Epithelial cell of umbilical artery (primary cell): Measurements from ENCODE around the gene SLC26A2. TPM values are rescaled to one million over a fixed set of nuclear protein-coding genes. Genes with fewer than 3 reads are reported as not detected.

Source experiments
- total RNA-seq: library from RNA; depleted of rRNA; stranded (reverse); fragments of >200 nt; gene quantifications from 2 replicates; pipeline ENCODE4 v1.2.3, GENCODE V29; 2014

The SLC26A2 gene
- total RNA-seq, result 13.6 and 22.3 TPM in 2 replicates

GRCh38 chr5:149960272-149961185 lies at the start of gene SLC26A2:
TSS of gene SLC26A2 (plus strand) at chr5:149960758. CDS start at chr5:149977653, 16,895 bp downstream.

GRCh38 chr5:149944666-149945065 lies 15.9 kb upstream of the SLC26A2 start, which contains the start of gene PDE6A:
TSS of gene PDE6A (minus strand) at chr5:149944793. CDS start at chr5:149944673, 120 bp downstream.

GRCh38 chr5:150000256-150000989 lies 39.9 kb downstream of the SLC26A2 start, which contains the start of the genes HMGXB3 and TIGD6:
TSS of gene HMGXB3 (plus strand) at chr5:150000739. CDS start at chr5:150004853, 4,114 bp downstream.
TSS of gene TIGD6 (minus strand) at chr5:150000654. CDS start at chr5:149996348, 4,306 bp downstream.

Other genes starting within 250 kb of the SLC26A2 start
- 0.32 and 0.61 TPM in 2 replicates for gene PPARGC1B, start 230.4 kb upstream of the SLC26A2 start, total RNA-seq
- not detected in 2 replicates for gene PDE6A, start 16.0 kb upstream of the SLC26A2 start, total RNA-seq
- gene TIGD6, start 39.9 kb downstream of the SLC26A2 start, total RNA-seq, result 3.6 and 4.0 TPM in 2 replicates
- 21.4 and 27.4 TPM in 2 replicates for gene HMGXB3, start 40.0 kb downstream of the SLC26A2 start, total RNA-seq
- not detected in 2 replicates for gene CSF1R, start 125.8 kb downstream of the SLC26A2 start, total RNA-seq
- 0.97 and 11.9 TPM in 2 replicates for gene PDGFRB, start 195.1 kb downstream of the SLC26A2 start, total RNA-seq
- not detected in 2 replicates for gene CDX1, start 206.0 kb downstream of the SLC26A2 start, total RNA-seq
- not detected in 2 replicates for gene SLC6A7, start 229.3 kb downstream of the SLC26A2 start, total RNA-seq